Esophagus (tissue), 2 donors: ENCODE results near the gene CHRNA4. TPM values are rescaled to one million over a fixed set of nuclear protein-coding genes. Genes with fewer than 3 reads are reported as not detected.

Source experiments
- H3K27ac ChIP-seq, 2 donors: one replicate each; pipeline ENCODE4 v1.5.1; 2013; ENCODE audit warnings: low read depth in 2 of 2, mild to moderate bottlenecking in 2 of 2, inconsistent platforms in 1 of 2, low read length in 1 of 2, moderate library complexity in 1 of 2
- H3K27me3 ChIP-seq, 2 donors: one replicate each; pipeline ENCODE4 v1.6.1; 2013; ENCODE audit warnings: low read length in 2 of 2, control low read depth in 1 of 2, mild to moderate bottlenecking in 1 of 2; ENCODE audit not compliant: insufficient read depth in 2 of 2, control insufficient read depth in 1 of 2
- H3K36me3 ChIP-seq, 2 donors: one replicate each; pipeline ENCODE4 v1.6.1; 2013; ENCODE audit warnings: low read length in 1 of 2; ENCODE audit not compliant: control insufficient read depth in 2 of 2, insufficient read depth in 2 of 2
- H3K4me1 ChIP-seq, 2 donors: one replicate each; pipeline ENCODE4 v1.6.1; 2013; ENCODE audit warnings: low read length in 1 of 2; ENCODE audit not compliant: control insufficient read depth in 2 of 2, insufficient read depth in 2 of 2
- H3K4me3 ChIP-seq, 2 donors: one replicate each; pipeline ENCODE4 v1.5.1; 2013; ENCODE audit warnings: low read length in 2 of 2, mild to moderate bottlenecking in 2 of 2, low read depth in 1 of 2, moderate library complexity in 1 of 2
- H3K9me3 ChIP-seq, 2 donors: one replicate each; pipeline ENCODE4 v1.6.1; 2013; ENCODE audit warnings: mild to moderate bottlenecking in 2 of 2, low read depth in 1 of 2, low read length in 1 of 2, moderate library complexity in 1 of 2; ENCODE audit not compliant: control insufficient read depth in 2 of 2, insufficient read depth in 1 of 2
- WGBS, 2 donors: extraction: QIAGEN DNeasy Blood & Tissue Kit; methylation state at CpG; one replicate each; pipeline ENCODE4 v1.1.7; 2013; 5-methylcytosine and 5-hydroxymethylcytosine counted together
- polyA plus RNA-seq, 2 donors: library from polyadenylated mRNA; stranded (reverse); fragments of 200-250 nt; gene quantifications; one replicate each; pipeline ENCODE4 v1.2.3, GENCODE V29; 2013
- donor health status: healthy with polysubstance abuse.
- donor health status: Bipolar disorder and iron deficiency.

The CHRNA4 gene
- polyA plus RNA-seq, 2 donors, result 0.02 TPM; not detected in 1

DNA sequence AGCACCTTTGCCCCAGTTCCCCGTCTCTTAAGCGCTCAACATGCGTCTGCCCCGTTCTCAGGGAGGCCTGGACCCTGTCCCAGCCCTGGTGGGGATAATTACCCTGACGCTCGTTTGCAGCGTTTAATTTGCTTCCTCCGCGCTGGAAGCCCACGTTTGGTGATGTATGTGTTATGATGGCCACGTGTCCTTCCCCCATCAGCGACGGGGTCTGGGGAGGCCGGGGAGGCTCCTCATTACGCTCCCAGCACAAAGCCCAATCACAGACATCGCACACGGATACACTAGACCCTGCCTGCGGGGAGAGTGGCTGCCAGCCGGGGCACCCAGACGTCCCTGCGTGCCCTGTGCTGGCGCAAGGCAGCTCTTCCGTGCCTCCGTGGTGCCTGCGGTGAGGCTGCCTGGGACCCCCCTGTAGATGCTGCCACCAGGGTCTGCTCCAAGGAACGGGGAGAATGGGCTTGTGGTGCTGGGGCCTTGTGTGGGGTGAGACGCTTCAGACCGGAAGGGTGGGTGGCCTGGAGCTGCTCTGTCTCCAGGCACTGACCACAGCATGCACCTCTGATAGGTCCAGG, 10.2 kb upstream of the CHRNA4 start:
- Histone ChIP-seq H3K4me1 (no peaks in the 10 kb centered on the region), H3K4me3 (no peak overlapping the region), H3K27me3 (no peaks in the 10 kb centered on the region), H3K9me3 (no peaks in the 10 kb centered on the region), H3K27ac (no peak overlapping the region), H3K36me3 (no peaks in the 10 kb centered on the region)
- WGBS, 2 donors, result 76 to 78% methylated on average over 28 of the region's 28 CpGs

DNA sequence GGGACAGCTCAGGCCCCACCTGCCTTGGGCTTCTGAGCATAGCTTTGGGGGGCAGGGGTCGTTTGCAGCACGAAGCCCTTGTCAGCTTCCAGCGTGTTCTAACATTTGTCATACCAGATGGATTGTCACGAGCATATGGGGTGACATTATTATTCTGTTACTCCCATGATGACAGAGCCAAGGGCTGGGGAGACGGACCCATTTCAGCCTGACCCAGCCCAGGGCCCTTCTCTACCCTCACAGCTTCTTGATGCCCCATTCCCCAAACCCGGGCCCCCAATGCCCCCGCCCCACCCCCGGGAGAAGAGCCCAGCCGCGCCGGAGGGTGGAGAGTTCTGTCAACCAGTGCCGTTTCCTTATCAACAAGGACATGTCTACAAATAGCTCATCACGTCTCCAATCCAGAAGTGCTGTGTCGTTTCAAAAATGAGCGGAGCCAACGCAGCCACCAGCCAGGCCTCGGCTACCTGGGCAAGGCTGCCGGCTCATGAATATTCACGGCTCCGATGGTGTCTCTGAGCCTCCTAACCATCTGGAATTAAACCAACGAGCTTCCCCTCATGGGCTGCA, 9.6 kb upstream of the CHRNA4 start:
- H3K27me3 ChIP-seq, result no peaks in the 10 kb centered on the region
- no peaks in the 10 kb centered on the region for H3K36me3 ChIP-seq

GRCh38 chr20:63369724-63370617, 8.8 kb upstream of the CHRNA4 start:
- no peak overlapping the region for H3K4me3 ChIP-seq
- WGBS, 2 donors, result 58 to 59% methylated on average over 24 of the region's 24 CpGs
- no peaks in the 10 kb centered on the region for H3K36me3 ChIP-seq
- no peak overlapping the region for H3K27ac ChIP-seq
- H3K27me3 ChIP-seq, result no peaks in the 10 kb centered on the region
- no peaks in the 10 kb centered on the region for H3K9me3 ChIP-seq
- no peaks in the 10 kb centered on the region for H3K4me1 ChIP-seq

More for the DNA sequence above, 9.6 kb upstream of the CHRNA4 start:
- Histone ChIP-seq H3K4me1 (no peaks in the 10 kb centered on the region), H3K4me3 (no peak overlapping the region), H3K27ac (no peak overlapping the region), H3K9me3 (no peaks in the 10 kb centered on the region)
- WGBS, 2 donors, result 27% methylated on average over 16 to 21 of the region's 21 CpGs

DNA sequence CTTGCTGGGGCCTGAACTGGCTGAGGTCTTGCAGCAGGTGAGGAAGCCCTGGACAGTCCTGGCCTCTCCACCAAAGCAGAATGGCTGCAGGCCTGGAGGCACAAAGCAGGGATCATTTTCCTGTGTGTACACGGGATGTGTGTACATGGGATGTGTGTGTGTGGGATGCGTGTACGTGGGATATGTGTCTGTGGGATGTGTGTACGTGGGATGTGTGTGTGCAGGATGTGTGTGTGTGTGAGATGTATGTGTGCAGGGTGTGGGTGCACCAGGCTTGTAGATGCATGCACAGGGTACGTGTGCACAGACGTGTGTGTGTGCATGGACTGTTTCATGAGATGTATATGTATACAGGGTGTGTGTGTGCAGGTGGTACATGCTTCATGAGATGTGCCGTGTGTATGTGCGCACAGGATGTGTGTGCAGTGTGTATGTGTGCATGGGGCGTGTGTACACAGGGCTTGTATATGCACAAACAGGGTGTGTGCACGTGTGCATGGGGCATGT, 7.9 kb upstream of the CHRNA4 start:
- Histone ChIP-seq H3K27ac (no peak overlapping the region), H3K4me3 (no peak overlapping the region), H3K9me3 (no peaks in the 10 kb centered on the region), H3K4me1 (no peaks in the 10 kb centered on the region), H3K27me3 (no peaks in the 10 kb centered on the region), H3K36me3 (no peaks in the 10 kb centered on the region)
- 83 to 87% methylated on average over 10 of the region's 10 CpGs for WGBS, 2 donors

- 78 to 86% methylated on average over 8 of the region's 8 CpGs for WGBS, 2 donors
- Histone ChIP-seq H3K27me3 (no peaks in the 10 kb centered on the region), H3K4me1 (no peaks in the 10 kb centered on the region), H3K36me3 (no peaks in the 10 kb centered on the region), H3K27ac (no peak overlapping the region), H3K9me3 (no peaks in the 10 kb centered on the region), H3K4me3 (no peak overlapping the region)
These were observed 7.0 kb upstream of the CHRNA4 start for GRCh38 chr20:63368151-63368550.

DNA sequence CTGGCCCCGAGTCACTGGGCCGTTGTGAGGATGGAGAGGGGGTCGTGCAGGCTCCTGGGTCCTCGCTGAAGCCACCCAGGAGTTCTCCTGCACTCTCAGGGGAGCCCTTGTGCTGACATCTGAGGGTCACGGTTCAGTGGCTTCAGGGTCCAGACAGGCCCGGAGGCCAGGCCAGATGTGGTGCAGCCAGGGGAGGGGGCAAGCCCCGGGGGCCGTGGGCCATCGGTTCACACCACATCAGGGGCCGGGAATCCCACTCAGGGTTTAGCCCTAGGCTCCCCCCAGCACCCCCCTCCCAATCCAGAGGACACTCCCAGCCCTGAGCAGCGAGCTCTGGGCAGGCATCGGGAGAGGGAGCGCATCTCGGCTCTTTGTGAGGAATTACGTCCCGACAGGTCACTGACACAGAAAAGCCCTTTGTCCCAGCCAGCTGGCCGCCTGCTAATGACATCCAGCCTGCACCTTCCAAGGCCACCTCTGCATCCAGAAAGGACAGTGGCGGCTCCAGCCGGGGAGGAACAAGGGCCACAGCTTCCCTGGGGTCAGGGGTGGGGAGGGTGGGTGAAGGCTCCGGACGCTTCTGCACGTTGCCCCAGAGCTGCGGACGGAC, 6.4 kb upstream of the CHRNA4 start:
- 57 to 59% methylated on average over 24 of the region's 24 CpGs for WGBS, 2 donors
- no peak overlapping the region for H3K4me3 ChIP-seq
- no peak overlapping the region for H3K27ac ChIP-seq
- H3K9me3 ChIP-seq, result no peaks in the 10 kb centered on the region
- H3K4me1 ChIP-seq, result no peaks in the 10 kb centered on the region
- no peaks in the 10 kb centered on the region for H3K27me3 ChIP-seq
- no peaks in the 10 kb centered on the region for H3K36me3 ChIP-seq

- H3K4me1 ChIP-seq, result no peaks in the 10 kb centered on the region
- WGBS, 2 donors, result 66 to 68% methylated on average over 30 of the region's 30 CpGs
- H3K27ac ChIP-seq, result no peak overlapping the region
- H3K36me3 ChIP-seq, result no peaks in the 10 kb centered on the region
- H3K9me3 ChIP-seq, result peaks cover 0 to 2% of the 10 kb centered on the region in 2 donors
- H3K27me3 ChIP-seq, result no peaks in the 10 kb centered on the region
- no peak overlapping the region for H3K4me3 ChIP-seq
These were observed 5.5 kb upstream of the CHRNA4 start for GRCh38 chr20:63366390-63367365.

- Histone ChIP-seq H3K9me3 (peaks cover 0 to 2% of the 10 kb centered on the region in 2 donors), H3K4me1 (no peaks in the 10 kb centered on the region), H3K27ac (no peak overlapping the region), H3K27me3 (peaks cover 0 to 3% of the 10 kb centered on the region in 2 donors), H3K4me3 (no peak overlapping the region), H3K36me3 (no peaks in the 10 kb centered on the region)
- 82 to 83% methylated on average over 17 to 22 of the region's 22 CpGs for whole genome bisulfite sequencing, 2 donors
These were observed 4.6 kb upstream of the CHRNA4 start for GRCh38 chr20:63365601-63366389.
